Glutamatergic neuron (in vitro differentiated cells): ENCODE results near the gene COL24A1. TPM values are rescaled to one million over a fixed set of nuclear protein-coding genes. Genes with fewer than 3 reads are reported as not detected.
A peak's percentile ranks its signal among the peaks of the same experiment; 100 is the strongest.

ENCODE experiments used
- DNase-seq: peaks from one replicate; pipeline ENCODE4 v3.0.0; 2022
- H3K27ac Mint-ChIP-seq: one replicate; pipeline ENCODE4 v1.8.0; 2020; ENCODE audit warnings: mild to moderate bottlenecking, mixed read lengths, inconsistent platforms; ENCODE audit not compliant: unreplicated experiment
- H3K27me3 Mint-ChIP-seq: one replicate; pipeline ENCODE4 v1.8.0; 2020; ENCODE audit warnings: mild to moderate bottlenecking, moderate library complexity, mixed read lengths, inconsistent platforms; ENCODE audit not compliant: unreplicated experiment
- H3K36me3 Mint-ChIP-seq: one replicate; pipeline ENCODE4 v1.8.0; 2020; ENCODE audit warnings: mild to moderate bottlenecking, mixed read lengths, inconsistent platforms; ENCODE audit not compliant: unreplicated experiment
- H3K4me1 Mint-ChIP-seq: one replicate; pipeline ENCODE4 v1.8.0; 2020; ENCODE audit warnings: mild to moderate bottlenecking, low read depth, mixed read lengths, inconsistent platforms; ENCODE audit not compliant: unreplicated experiment
- H3K4me3 Mint-ChIP-seq: one replicate; pipeline ENCODE4 v1.8.0; 2020; ENCODE audit warnings: mild to moderate bottlenecking, mixed read lengths, inconsistent platforms; ENCODE audit not compliant: unreplicated experiment
- H3K9me3 Mint-ChIP-seq: one replicate; pipeline ENCODE4 v1.8.0; 2020; ENCODE audit warnings: mild to moderate bottlenecking, moderate library complexity, mixed read lengths, inconsistent platforms; ENCODE audit not compliant: unreplicated experiment
- CTCF ChIP-seq: fragments of 200-600 bp; sonication (generic); IDR thresholded peaks from one replicate; pipeline ENCODE4 v1.5.0; 2021; ENCODE audit not compliant: partially characterized antibody, unreplicated experiment
- total RNA-seq: library from RNA; stranded (reverse); fragmentation: NEBNext Ultra II Directional; extraction: Animal tissue kit (Norgen Biotek cat#: 25700); gene quantifications from one replicate; pipeline ENCODE4 v1.2.1, GENCODE V29; 2021; ENCODE audit not compliant: unreplicated experiment

Gene COL24A1
- total RNA-seq, 1 donor from 2014 or later = 0.15 TPM

GRCh38 chr1:85933961-85934360 is 222.6 kb downstream of the COL24A1 start:
- Mint-ChIP-seq H3K27ac (no peak overlapping the region), H3K27me3 (no peaks in the 10 kb centered on the region), H3K9me3 (no peaks in the 10 kb centered on the region), H3K4me3 (no peak overlapping the region), H3K36me3 (no peaks in the 10 kb centered on the region), H3K4me1 (no peaks in the 10 kb centered on the region)
- no peak for DNase-seq
- TF ChIP-seq CTCF = no peak

GRCh38 chr1:85911742-85912141 is 244.8 kb downstream of the COL24A1 start:
- Mint-ChIP-seq H3K27me3 (no peaks in the 10 kb centered on the region), H3K4me1 (no peaks in the 10 kb centered on the region), H3K27ac (no peak overlapping the region), H3K36me3 (no peaks in the 10 kb centered on the region), H3K4me3 (no peak overlapping the region), H3K9me3 (no peaks in the 10 kb centered on the region)
- peak; percentile 27 for TF ChIP-seq CTCF
- DNase-seq = no peak

- peaks cover 3% of the 10 kb centered on the region for H3K27me3 Mint-ChIP-seq
- H3K4me3 Mint-ChIP-seq = no peak overlapping the region
- no peaks in the 10 kb centered on the region for H3K36me3 Mint-ChIP-seq
- no peak overlapping the region for H3K27ac Mint-ChIP-seq
- no peak for DNase-seq
- no peak for TF ChIP-seq CTCF
- H3K4me1 Mint-ChIP-seq = peaks cover 5% of the 10 kb centered on the region
- no peaks in the 10 kb centered on the region for H3K9me3 Mint-ChIP-seq
Observed at GRCh38 chr1:85900921-85901320, 255.7 kb downstream of the COL24A1 start.

- no peak for TF ChIP-seq CTCF
- no peak for DNase-seq
- Mint-ChIP-seq H3K27me3 (peaks cover 3% of the 10 kb centered on the region), H3K36me3 (no peaks in the 10 kb centered on the region), H3K9me3 (no peaks in the 10 kb centered on the region), H3K27ac (no peak overlapping the region), H3K4me1 (peaks cover 5% of the 10 kb centered on the region), H3K4me3 (no peak overlapping the region)
Observed at GRCh38 chr1:85898861-85899260, 257.7 kb downstream of the COL24A1 start.

- H3K4me3 Mint-ChIP-seq = no peak overlapping the region
- H3K9me3 Mint-ChIP-seq = no peaks in the 10 kb centered on the region
- H3K27ac Mint-ChIP-seq = no peak overlapping the region
- peaks cover 5% of the 10 kb centered on the region for H3K4me1 Mint-ChIP-seq
- TF ChIP-seq CTCF = peak; percentile 69
- peak; percentile 56 for DNase-seq
- H3K36me3 Mint-ChIP-seq = no peaks in the 10 kb centered on the region
- peaks cover 1% of the 10 kb centered on the region for H3K27me3 Mint-ChIP-seq
Observed at GRCh38 chr1:85894651-85895050, 261.9 kb downstream of the COL24A1 start.
